Endothelial cell of umbilical vein (primary cell): Measurements from ENCODE around the gene RGS6. TPM values are rescaled to one million over a fixed set of nuclear protein-coding genes. Genes with fewer than 3 reads are reported as not detected.

ENCODE experiments used
- BruUV-seq: library from RNA; stranded (reverse); fragments of 400-500 nt; replicated peaks from 2 replicates; lab custom pipeline; 2021; lab: Mats Ljungman, UMichigan
- CTCF ChIA-PET: fragments of 300-600, 350-600 bp; sonication (Branson Sonifier 250); formaldehyde crosslinking; loops from one replicate; lab custom pipeline; 2021; ENCODE audit warnings: antibody characterized with exemption, inconsistent platforms; lab: Charles Lee
- POLR2A ChIA-PET: fragments of 300-600, 350-600 bp; sonication (Branson Sonifier 250); formaldehyde crosslinking; loops from one replicate; lab custom pipeline; 2021; ENCODE audit warnings: antibody characterized with exemption, inconsistent platforms; lab: Charles Lee
- DNase-seq: peaks from one replicate; pipeline ENCODE4 v3.0.0-alpha.2; 2011; ENCODE audit warnings: low read depth, low spot score
- FAIRE-seq: peaks from 2 replicates; lab custom pipeline; 2011; peaks lifted over from hg19 to GRCh38; lab: Jason Lieb, UNC
- H2AFZ ChIP-seq: 2 replicates; pipeline ENCODE4 v1.6.0; 2012; ENCODE audit warnings: low read depth, low read length, control low read depth, inconsistent platforms
- H3K27ac ChIP-seq: 2 replicates; pipeline ENCODE4 v1.5.1; 2011; ENCODE audit warnings: low read depth, mild to moderate bottlenecking, control low read depth, low read length, moderate library complexity; ENCODE audit not compliant: insufficient read depth
- H3K27me3 ChIP-seq, 2 experiments: 2 replicates each; pipeline versions ENCODE4 v1.6.0 to v1.6.1; 2011; ENCODE audit warnings: low read length in 2 of 2, mixed read lengths in 1 of 2; ENCODE audit not compliant: control insufficient read depth in 2 of 2, insufficient read depth in 2 of 2
- H3K36me3 ChIP-seq, 2 experiments: 2 replicates in 1 of 2; 3 replicates in 1 of 2; pipeline ENCODE4 v1.5.1; 2011; ENCODE audit warnings: low read length in 2 of 2, mild to moderate bottlenecking in 1 of 2, moderate library complexity in 1 of 2; ENCODE audit not compliant: control insufficient read depth in 2 of 2, insufficient read depth in 2 of 2; ENCODE audit errors: extremely low read depth in 1 of 2
- H3K4me1 ChIP-seq: 3 replicates; pipeline ENCODE4 v1.5.1; 2011; ENCODE audit warnings: mild to moderate bottlenecking, low read length; ENCODE audit not compliant: control insufficient read depth, insufficient read depth; ENCODE audit errors: extremely low read depth
- H3K4me2 ChIP-seq: 2 replicates; pipeline ENCODE4 v1.6.1; 2011; ENCODE audit warnings: low read length, control low read depth, mixed read lengths; ENCODE audit not compliant: insufficient read depth
- H3K4me3 ChIP-seq, 3 experiments: fragments of 200-600 bp in 1 of 3; sonication (generic), shearing (Covaris generic) in 1 of 3; replicated peaks in 1 of 3; 2 replicates each; pipeline ENCODE4 v1.5.1; 2011 to 2016; ENCODE audit warnings: control low read depth in 3 of 3, low read length in 3 of 3, mild to moderate bottlenecking in 2 of 3, inconsistent platforms in 1 of 3, low read depth in 1 of 3, moderate library complexity in 1 of 3; ENCODE audit not compliant: insufficient read depth in 1 of 3
- H3K79me2 ChIP-seq: 2 replicates; pipeline ENCODE4 v1.6.0; 2012; ENCODE audit warnings: low read length, inconsistent platforms; ENCODE audit not compliant: control insufficient read depth, insufficient read depth
- H3K9ac ChIP-seq: replicated peaks from 2 replicates; pipeline ENCODE3; 2011; ENCODE audit warnings: low read length, control low read depth; ENCODE audit not compliant: insufficient read depth; ENCODE audit errors: extremely low read depth
- H3K9me1 ChIP-seq: replicated peaks from 3 replicates; pipeline ENCODE4 v1.6.0; 2011; ENCODE audit warnings: mild to moderate bottlenecking, low read length; ENCODE audit not compliant: control insufficient read depth, insufficient read depth; ENCODE audit errors: extremely low read depth
- H3K9me3 ChIP-seq: replicated peaks from 2 replicates; pipeline ENCODE4 v1.5.1; 2012; ENCODE audit warnings: low read length, inconsistent platforms; ENCODE audit not compliant: control insufficient read depth, insufficient read depth
- H4K20me1 ChIP-seq: replicated peaks from 2 replicates; pipeline ENCODE3; 2011; ENCODE audit warnings: mild to moderate bottlenecking, low read length; ENCODE audit not compliant: control insufficient read depth, insufficient read depth; ENCODE audit errors: extremely low read depth
- EZH2 ChIP-seq: IDR thresholded peaks from 2 replicates; pipeline ENCODE4 v1.6.1; 2012; ENCODE audit warnings: borderline replicate concordance, low read depth, mild to moderate bottlenecking, moderate library complexity, low read length, inconsistent platforms; ENCODE audit not compliant: severe bottlenecking
- FOS ChIP-seq: IDR thresholded peaks from 2 replicates; pipeline ENCODE4 v1.6.1; 2011; ENCODE audit warnings: mild to moderate bottlenecking, low read length, moderate library complexity, borderline replicate concordance; ENCODE audit not compliant: insufficient read depth
- GATA2 ChIP-seq: IDR thresholded peaks from 2 replicates; pipeline ENCODE4 v1.7.0; 2011; ENCODE audit warnings: low read depth, mild to moderate bottlenecking, moderate library complexity, mixed read lengths, low read length; ENCODE audit not compliant: insufficient read length, insufficient read depth
- JUN ChIP-seq: IDR thresholded peaks from 2 replicates; pipeline ENCODE4 v1.6.1; 2011; ENCODE audit warnings: borderline replicate concordance, low read depth; ENCODE audit not compliant: insufficient read length, insufficient read depth
- MYC ChIP-seq: IDR thresholded peaks from one replicate; pipeline ENCODE4 v1.6.1; 2011; ENCODE audit warnings: mild to moderate bottlenecking, low read depth, low read length
- POLR2A ChIP-seq: IDR thresholded peaks from 2 replicates; pipeline ENCODE4 v1.6.1; 2012; ENCODE audit warnings: low read depth, mild to moderate bottlenecking, control low read depth, low read length
- POLR2AphosphoS5 ChIP-seq: IDR thresholded peaks from 2 replicates; pipeline ENCODE4 v1.6.1; 2012; ENCODE audit warnings: low read depth, mild to moderate bottlenecking, control low read depth, low read length, moderate library complexity; ENCODE audit not compliant: insufficient read depth
- dilution Hi-C: fragments of 300-500 bp; cut with MboI; formaldehyde crosslinking; loops from one replicate; pipeline ENCODE4 v1.15.0; 2019; ENCODE audit warnings: low sequenced_read_pairs; ENCODE audit not compliant: extremely low pct_ligation_motif_present
- intact Hi-C: fragments of 100-400 bp; cut with micrococcal nuclease; formaldehyde crosslinking; loops from one replicate; pipeline ENCODE4 v1.10.0; 2022
- polyA plus RNA-seq, 4 experiments: library from polyadenylated mRNA; depleted of rRNA in 3 of 4; stranded (reverse) in 3 of 4; unstranded in 1 of 4; fragments of >200 nt; gene quantifications; 2 replicates each; pipeline versions ENCODE4 v1.2.1 to v1.2.3, GENCODE V29; 2011 to 2012; ENCODE audit warnings: missing spikeins in 1 of 4
- total RNA-seq: library from RNA; stranded (reverse); gene quantifications from 2 replicates; pipeline ENCODE4 v1.2.3, GENCODE V29; 2021
- TF ChIP-seq, protein P1 (sequence below), 2 donors: IDR thresholded peaks; 1 replicate in 1 of 2; 2 replicates in 1 of 2; pipeline ENCODE4 v1.5.1; 2011; ENCODE audit warnings: low read length in 2 of 2, mild to moderate bottlenecking in 2 of 2, moderate library complexity in 2 of 2, control low read depth in 1 of 2, inconsistent platforms in 1 of 2, low read depth in 1 of 2; ENCODE audit not compliant: insufficient read depth in 1 of 2; ENCODE audit errors: extremely low read depth in 1 of 2
- TF ChIP-seq, protein P2 (sequence below): IDR thresholded peaks from 2 replicates; pipeline ENCODE4 v1.6.1; 2011; ENCODE audit not compliant: insufficient read depth, insufficient read length

RGS6 gene
- total and polyA plus RNA-seq, 2 donors (not counting 3 experiments of a cell fraction or from before 2014, with no cell fraction given): not detected

DNA sequence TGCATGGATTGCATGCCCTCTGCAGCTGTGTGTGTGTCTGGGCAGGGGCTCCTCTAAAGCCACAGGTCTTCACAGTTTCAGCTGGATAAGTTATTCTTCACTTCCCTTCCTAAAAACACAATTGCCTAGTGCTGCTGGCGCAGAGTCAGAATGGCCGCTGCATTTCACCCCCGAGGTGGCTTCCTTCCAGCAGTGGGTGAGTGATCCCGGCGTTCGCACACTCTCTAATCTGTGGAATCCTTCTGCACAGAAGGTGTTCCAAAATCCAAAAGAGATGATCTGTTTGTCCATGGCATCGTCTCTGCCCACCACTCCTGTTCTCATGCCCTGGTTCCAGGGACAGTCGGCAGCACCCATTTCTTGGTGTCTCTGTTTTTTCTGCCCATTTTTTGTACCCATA, 620.9 kb downstream of the RGS6 start:
- no peak for TF ChIP-seq POLR2AphosphoS5
- TF ChIP-seq MYC: no peak
- TF ChIP-seq JUN: no peak
- TF ChIP-seq EZH2: no peak
- TF ChIP-seq FOS: no peak
- TF ChIP-seq, protein P1, sequence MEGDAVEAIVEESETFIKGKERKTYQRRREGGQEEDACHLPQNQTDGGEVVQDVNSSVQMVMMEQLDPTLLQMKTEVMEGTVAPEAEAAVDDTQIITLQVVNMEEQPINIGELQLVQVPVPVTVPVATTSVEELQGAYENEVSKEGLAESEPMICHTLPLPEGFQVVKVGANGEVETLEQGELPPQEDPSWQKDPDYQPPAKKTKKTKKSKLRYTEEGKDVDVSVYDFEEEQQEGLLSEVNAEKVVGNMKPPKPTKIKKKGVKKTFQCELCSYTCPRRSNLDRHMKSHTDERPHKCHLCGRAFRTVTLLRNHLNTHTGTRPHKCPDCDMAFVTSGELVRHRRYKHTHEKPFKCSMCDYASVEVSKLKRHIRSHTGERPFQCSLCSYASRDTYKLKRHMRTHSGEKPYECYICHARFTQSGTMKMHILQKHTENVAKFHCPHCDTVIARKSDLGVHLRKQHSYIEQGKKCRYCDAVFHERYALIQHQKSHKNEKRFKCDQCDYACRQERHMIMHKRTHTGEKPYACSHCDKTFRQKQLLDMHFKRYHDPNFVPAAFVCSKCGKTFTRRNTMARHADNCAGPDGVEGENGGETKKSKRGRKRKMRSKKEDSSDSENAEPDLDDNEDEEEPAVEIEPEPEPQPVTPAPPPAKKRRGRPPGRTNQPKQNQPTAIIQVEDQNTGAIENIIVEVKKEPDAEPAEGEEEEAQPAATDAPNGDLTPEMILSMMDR (IDR thresholded peaks at IDR 0.05; ENCODE audit: extremely low read depth in 1 of 2, insufficient read depth in 1 of 2, low read depth in 1 of 2, low read length in 2 of 2): no peak
- TF ChIP-seq POLR2A: no peak
- no peak for TF ChIP-seq GATA2
- TF ChIP-seq, protein P2, sequence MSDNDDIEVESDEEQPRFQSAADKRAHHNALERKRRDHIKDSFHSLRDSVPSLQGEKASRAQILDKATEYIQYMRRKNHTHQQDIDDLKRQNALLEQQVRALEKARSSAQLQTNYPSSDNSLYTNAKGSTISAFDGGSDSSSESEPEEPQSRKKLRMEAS: no peak
- Histone ChIP-seq H3K4me1 (no peaks in the 10 kb centered on the region), H2AFZ (no peak overlapping the region), H3K9ac (no peak overlapping the region), H3K4me2 (no peak overlapping the region), H3K36me3 (no peaks in the 10 kb centered on the region), H3K79me2 (no peaks in the 10 kb centered on the region), H3K4me3 (no peak overlapping the region), H4K20me1 (no peaks in the 10 kb centered on the region), H3K27ac (no peak overlapping the region), H3K9me1 (no peaks in the 10 kb centered on the region), H3K27me3 (peaks cover 7 to 11% of the 10 kb centered on the region in 2 experiments), H3K9me3 (no peaks in the 10 kb centered on the region)
- ChIA-PET POLR2A (interaction anchor here (1.0 kb wide), 1 partner anchor 351 kb away, joined by 3 read pairs; no protein-coding TSS in a partner anchor), CTCF (interaction anchor here (1.0 to 1.4 kb wide), 2 partner anchors 37 to 39 kb away, joined by 3 to 4 read pairs; no protein-coding TSS in a partner anchor)
- dilution Hi-C loops (no loop called here), intact Hi-C loops (no loop called here)
- no TSS peak for BruUV-seq
- DNase-seq: no peak
- no peak for FAIRE-seq
